ENCODE data around the gene PALB2. TPM values are rescaled to one million over a fixed set of nuclear protein-coding genes. Genes with fewer than 3 reads are reported as not detected.

PALB2 gene
- total and polyA plus RNA-seq, 2 of the 13 experiments (the other 11 are each of a cell fraction or from before 2014, with no cell fraction given), result 12.1 to 40.9 TPM

- TF ChIP-seq ZBTB8A (CRISPR knock-in tag; IDR thresholded peaks at IDR 0.05; ENCODE audit: borderline replicate concordance, low read depth), result no peak
- no peak for TF ChIP-seq ZNF776 (CRISPR knock-in tag; IDR thresholded peaks at IDR 0.05)
- TF ChIP-seq PRMT3 (CRISPR knock-in tag; IDR thresholded peaks at IDR 0.05; ENCODE audit: borderline replicate concordance, low read depth), result no peak
- TF ChIP-seq CENPX (CRISPR knock-in tag; IDR thresholded peaks at IDR 0.05), result no peak
- TF ChIP-seq ZNF749 (CRISPR knock-in tag; IDR thresholded peaks at IDR 0.05; ENCODE audit: borderline replicate concordance), result no peak
- TF ChIP-seq CENPT (CRISPR knock-in tag; IDR thresholded peaks at IDR 0.05; ENCODE audit: low read depth), result no peak
- TF ChIP-seq ZNF569 (CRISPR knock-in tag; IDR thresholded peaks at IDR 0.05; ENCODE audit: borderline replicate concordance), result no peak
- TF ChIP-seq, protein P1, sequence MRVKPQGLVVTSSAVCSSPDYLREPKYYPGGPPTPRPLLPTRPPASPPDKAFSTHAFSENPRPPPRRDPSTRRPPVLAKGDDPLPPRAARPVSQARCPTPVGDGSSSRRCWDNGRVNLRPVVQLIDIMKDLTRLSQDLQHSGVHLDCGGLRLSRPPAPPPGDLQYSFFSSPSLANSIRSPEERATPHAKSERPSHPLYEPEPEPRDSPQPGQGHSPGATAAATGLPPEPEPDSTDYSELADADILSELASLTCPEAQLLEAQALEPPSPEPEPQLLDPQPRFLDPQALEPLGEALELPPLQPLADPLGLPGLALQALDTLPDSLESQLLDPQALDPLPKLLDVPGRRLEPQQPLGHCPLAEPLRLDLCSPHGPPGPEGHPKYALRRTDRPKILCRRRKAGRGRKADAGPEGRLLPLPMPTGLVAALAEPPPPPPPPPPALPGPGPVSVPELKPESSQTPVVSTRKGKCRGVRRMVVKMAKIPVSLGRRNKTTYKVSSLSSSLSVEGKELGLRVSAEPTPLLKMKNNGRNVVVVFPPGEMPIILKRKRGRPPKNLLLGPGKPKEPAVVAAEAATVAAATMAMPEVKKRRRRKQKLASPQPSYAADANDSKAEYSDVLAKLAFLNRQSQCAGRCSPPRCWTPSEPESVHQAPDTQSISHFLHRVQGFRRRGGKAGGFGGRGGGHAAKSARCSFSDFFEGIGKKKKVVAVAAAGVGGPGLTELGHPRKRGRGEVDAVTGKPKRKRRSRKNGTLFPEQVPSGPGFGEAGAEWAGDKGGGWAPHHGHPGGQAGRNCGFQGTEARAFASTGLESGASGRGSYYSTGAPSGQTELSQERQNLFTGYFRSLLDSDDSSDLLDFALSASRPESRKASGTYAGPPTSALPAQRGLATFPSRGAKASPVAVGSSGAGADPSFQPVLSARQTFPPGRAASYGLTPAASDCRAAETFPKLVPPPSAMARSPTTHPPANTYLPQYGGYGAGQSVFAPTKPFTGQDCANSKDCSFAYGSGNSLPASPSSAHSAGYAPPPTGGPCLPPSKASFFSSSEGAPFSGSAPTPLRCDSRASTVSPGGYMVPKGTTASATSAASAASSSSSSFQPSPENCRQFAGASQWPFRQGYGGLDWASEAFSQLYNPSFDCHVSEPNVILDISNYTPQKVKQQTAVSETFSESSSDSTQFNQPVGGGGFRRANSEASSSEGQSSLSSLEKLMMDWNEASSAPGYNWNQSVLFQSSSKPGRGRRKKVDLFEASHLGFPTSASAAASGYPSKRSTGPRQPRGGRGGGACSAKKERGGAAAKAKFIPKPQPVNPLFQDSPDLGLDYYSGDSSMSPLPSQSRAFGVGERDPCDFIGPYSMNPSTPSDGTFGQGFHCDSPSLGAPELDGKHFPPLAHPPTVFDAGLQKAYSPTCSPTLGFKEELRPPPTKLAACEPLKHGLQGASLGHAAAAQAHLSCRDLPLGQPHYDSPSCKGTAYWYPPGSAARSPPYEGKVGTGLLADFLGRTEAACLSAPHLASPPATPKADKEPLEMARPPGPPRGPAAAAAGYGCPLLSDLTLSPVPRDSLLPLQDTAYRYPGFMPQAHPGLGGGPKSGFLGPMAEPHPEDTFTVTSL (CRISPR knock-in tag; IDR thresholded peaks at IDR 0.05; ENCODE audit: borderline replicate concordance), result 0 out of 2 replicates have a peak, but pooled peaks have one; percentile 17
- TF ChIP-seq IKZF1 (IDR thresholded peaks at IDR 0.05), result 0 out of 2 replicates have a peak, but pooled peaks have one; percentile 48
- TF ChIP-seq ZNF761 (CRISPR knock-in tag; conservative IDR thresholded peaks at IDR 0.05), result no peak
- no peak for TF ChIP-seq ZNF652 (CRISPR knock-in tag; IDR thresholded peaks at IDR 0.05; ENCODE audit: borderline replicate concordance, low read depth)
- TF ChIP-seq, protein P2, sequence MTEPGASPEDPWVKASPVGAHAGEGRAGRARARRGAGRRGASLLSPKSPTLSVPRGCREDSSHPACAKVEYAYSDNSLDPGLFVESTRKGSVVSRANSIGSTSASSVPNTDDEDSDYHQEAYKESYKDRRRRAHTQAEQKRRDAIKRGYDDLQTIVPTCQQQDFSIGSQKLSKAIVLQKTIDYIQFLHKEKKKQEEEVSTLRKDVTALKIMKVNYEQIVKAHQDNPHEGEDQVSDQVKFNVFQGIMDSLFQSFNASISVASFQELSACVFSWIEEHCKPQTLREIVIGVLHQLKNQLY (CRISPR knock-in tag; IDR thresholded peaks at IDR 0.05), result no peak
- no peak for TF ChIP-seq PCBP1 (IDR thresholded peaks at IDR 0.05; ENCODE audit: borderline replicate concordance, low read depth, low read length)
- no peak for TF ChIP-seq RBM39 (IDR thresholded peaks at IDR 0.05; ENCODE audit: low read depth, low read length, poor library complexity, severe bottlenecking)
- TF ChIP-seq ZNF619 (CRISPR knock-in tag; IDR thresholded peaks at IDR 0.05), result 0 out of 2 replicates have a peak, but pooled peaks have one; percentile 51
- TF ChIP-seq MATR3 (CRISPR knock-in tag; IDR thresholded peaks at IDR 0.05), result no peak
- no peak for TF ChIP-seq NCOA2 (CRISPR knock-in tag; IDR thresholded peaks at IDR 0.05)
These were observed 61.7 kb downstream of the PALB2 start (continued) for GRCh38 chr16:23579371-23579770.

Data from HepG2 (cell line).